ENCODE measurements around the gene PRELID2.

The PRELID2 gene

DNA sequence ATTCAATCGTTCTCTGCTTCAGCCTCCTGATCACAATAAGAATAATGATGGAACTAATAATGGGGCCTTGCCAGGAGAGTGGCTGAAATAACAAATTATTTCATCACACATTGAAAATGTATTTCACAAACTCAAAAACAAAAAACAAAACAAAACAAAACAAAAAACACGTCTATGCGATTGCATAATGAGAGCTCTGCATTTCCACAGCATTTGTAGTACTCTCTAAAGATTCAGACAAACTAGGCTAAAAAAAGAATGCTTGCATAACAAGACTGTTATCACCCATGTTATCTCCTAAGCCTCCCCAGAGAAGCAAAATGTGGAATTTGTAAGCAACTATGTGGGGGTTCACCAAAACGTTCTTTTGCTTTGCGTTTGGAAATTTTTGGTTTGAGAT lies 48.1 kb downstream of the PRELID2 start:
- Histone ChIP-seq H3K4me1 (ENCODE audit: control insufficient read depth in 2 of 2, insufficient read depth in 1 of 2, low read depth in 1 of 2, low read length in 2 of 2) (peaks cover 3 to 10% of the 10 kb centered on the region in 2 donors), H3K18ac (ENCODE audit: low read length) (no peak overlapping the region), H3K9me3 (replicated peaks in 1 of 2; ENCODE audit: control insufficient read depth in 2 of 2, insufficient read depth in 1 of 2, low read depth in 1 of 2, low read length in 2 of 2) (peaks cover 2 to 3% of the 10 kb centered on the region in 2 donors), H2BK120ac (ENCODE audit: low read depth, low read length) (no peak overlapping the region), H3K27me3 (ENCODE audit: control insufficient read depth in 3 of 3, insufficient read depth in 3 of 3, low read depth in 1 of 3, low read length in 3 of 3) (no peaks in the 10 kb centered on the region), H3K79me1 (ENCODE audit: low read depth, low read length) (no peaks in the 10 kb centered on the region), H4K8ac (ENCODE audit: low read depth, low read length) (no peak overlapping the region), H3K4ac (ENCODE audit: low read length) (no peak overlapping the region), H2AFZ (ENCODE audit: low read length) (no peak overlapping the region), H2AK5ac (ENCODE audit: low read depth, low read length) (no peak overlapping the region), H3K4me2 (ENCODE audit: insufficient read depth, low read length, poor library complexity, severe bottlenecking) (no peak overlapping the region), H4K91ac (ENCODE audit: low read depth, low read length, poor library complexity) (no peak overlapping the region), H3K36me3 (replicated peaks in 1 of 2; ENCODE audit: control insufficient read depth in 2 of 2, insufficient read depth in 2 of 2, low read length in 2 of 2) (no peaks in the 10 kb centered on the region), H3K4me3 (ENCODE audit: low read length in 2 of 2) (no peak overlapping the region), H2BK5ac (ENCODE audit: low read length) (no peak overlapping the region), H3K9ac (ENCODE audit: low read depth, low read length, poor library complexity) (no peak overlapping the region), H2BK12ac (ENCODE audit: low read length) (no peak overlapping the region), H3K23ac (ENCODE audit: low read depth, low read length, poor library complexity) (no peak overlapping the region), H3K27ac (replicated peaks; ENCODE audit: low read length) (no peak overlapping the region), H3K14ac (ENCODE audit: low read length) (no peak overlapping the region), H2BK15ac (ENCODE audit: low read length) (no peak overlapping the region)
- WGBS, 2 donors (ENCODE audit: extremely low coverage in 2 of 2, insufficient read length in 2 of 2, insufficient replicate concordance in 1 of 2) = no CpG with 5 or more reads among the region's 5 CpGs
- no peak for DNase-seq (ENCODE audit: low spot score)

DNA sequence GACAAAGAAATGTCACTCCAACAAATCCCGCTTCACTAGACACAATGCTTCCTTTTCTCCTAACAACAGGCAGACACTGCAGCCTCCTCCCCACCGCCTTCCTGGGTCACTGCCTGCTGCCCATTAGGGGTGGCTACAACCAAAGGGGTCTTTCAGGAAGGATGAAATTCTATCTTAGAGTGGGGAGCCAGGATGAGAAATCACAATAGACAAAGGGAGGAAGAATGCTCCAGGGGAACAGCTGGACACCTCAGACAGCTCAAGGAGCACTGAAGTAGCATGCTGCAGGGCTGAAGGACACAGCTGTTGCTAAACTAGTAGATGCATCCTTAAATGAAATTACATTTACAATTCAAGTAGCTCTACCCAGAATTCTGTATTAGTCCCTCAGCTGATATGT lies 54.2 kb downstream of the PRELID2 start:
- peaks cover 16 to 22% of the 10 kb centered on the region in 2 donors for H3K9me3 ChIP-seq (replicated peaks in 1 of 2; ENCODE audit: control insufficient read depth in 2 of 2, insufficient read depth in 1 of 2, low read depth in 1 of 2, low read length in 2 of 2)

GRCh38 chr5:145778144-145778900 lies 56.8 kb downstream of the PRELID2 start:
- H3K27me3 ChIP-seq (ENCODE audit: control insufficient read depth in 3 of 3, insufficient read depth in 3 of 3, low read depth in 1 of 3, low read length in 3 of 3) = peaks cover 0 to 3% (median 0%) of the 10 kb centered on the region in 3 experiments
- no peak overlapping the region for H2BK5ac ChIP-seq (ENCODE audit: low read length)
- no peaks in the 10 kb centered on the region for H3K79me1 ChIP-seq (ENCODE audit: low read depth, low read length)
- H3K4me3 ChIP-seq (ENCODE audit: low read length in 2 of 2) = no peak overlapping the region
- H3K23ac ChIP-seq (ENCODE audit: low read depth, low read length, poor library complexity) = peak overlapping the region; percentile 94
- no peak for DNase-seq (ENCODE audit: low spot score)
- no peak overlapping the region for H2BK15ac ChIP-seq (ENCODE audit: low read length)
- peak overlapping the region; percentile 87 for H3K18ac ChIP-seq (ENCODE audit: low read length)
- no peak overlapping the region for H4K91ac ChIP-seq (ENCODE audit: low read depth, low read length, poor library complexity)
- H3K27ac ChIP-seq (replicated peaks; ENCODE audit: low read length) = no peak overlapping the region
- peak overlapping the region; percentile 100 for H2BK12ac ChIP-seq (ENCODE audit: low read length)
- H3K4ac ChIP-seq (ENCODE audit: low read length) = peak overlapping the region; percentile 0
- no peak overlapping the region for H3K4me2 ChIP-seq (ENCODE audit: insufficient read depth, low read length, poor library complexity, severe bottlenecking)
- no CpG with 5 or more reads among the region's 12 CpGs for WGBS, 2 donors (ENCODE audit: extremely low coverage in 2 of 2, insufficient read length in 2 of 2, insufficient replicate concordance in 1 of 2)
- peak overlapping the region; percentile 78 for H3K14ac ChIP-seq (ENCODE audit: low read length)
- peaks cover 13 to 17% of the 10 kb centered on the region in 2 donors for H3K4me1 ChIP-seq (ENCODE audit: control insufficient read depth in 2 of 2, insufficient read depth in 1 of 2, low read depth in 1 of 2, low read length in 2 of 2)
- H4K8ac ChIP-seq (ENCODE audit: low read depth, low read length) = no peak overlapping the region
- peak overlapping the region; percentile 16 for H2BK120ac ChIP-seq (ENCODE audit: low read depth, low read length)
- peaks cover 0 to 2% of the 10 kb centered on the region in 2 donors for H3K36me3 ChIP-seq (replicated peaks in 1 of 2; ENCODE audit: control insufficient read depth in 2 of 2, insufficient read depth in 2 of 2, low read length in 2 of 2)
- peaks cover 16 to 22% of the 10 kb centered on the region in 2 donors for H3K9me3 ChIP-seq (replicated peaks in 1 of 2; ENCODE audit: control insufficient read depth in 2 of 2, insufficient read depth in 1 of 2, low read depth in 1 of 2, low read length in 2 of 2)
- peak overlapping the region; percentile 30 for H3K9ac ChIP-seq (ENCODE audit: low read depth, low read length, poor library complexity)
- peak overlapping the region; percentile 97 for H2AK5ac ChIP-seq (ENCODE audit: low read depth, low read length)
- H2AFZ ChIP-seq (ENCODE audit: low read length) = no peak overlapping the region

More for the DNA sequence above, 54.2 kb downstream of the PRELID2 start:
- Histone ChIP-seq H3K27me3 (ENCODE audit: control insufficient read depth in 3 of 3, insufficient read depth in 3 of 3, low read depth in 1 of 3, low read length in 3 of 3) (peaks cover 0 to 3% (median 0%) of the 10 kb centered on the region in 3 experiments), H3K18ac (ENCODE audit: low read length) (no peak overlapping the region), H3K4ac (ENCODE audit: low read length) (no peak overlapping the region), H3K4me2 (ENCODE audit: insufficient read depth, low read length, poor library complexity, severe bottlenecking) (peak overlapping the region; percentile 37), H3K9ac (ENCODE audit: low read depth, low read length, poor library complexity) (no peak overlapping the region), H2BK5ac (ENCODE audit: low read length) (no peak overlapping the region), H3K36me3 (replicated peaks in 1 of 2; ENCODE audit: control insufficient read depth in 2 of 2, insufficient read depth in 2 of 2, low read length in 2 of 2) (peaks cover 0 to 2% of the 10 kb centered on the region in 2 donors), H2AFZ (ENCODE audit: low read length) (no peak overlapping the region), H2BK12ac (ENCODE audit: low read length) (no peak overlapping the region), H3K14ac (ENCODE audit: low read length) (no peak overlapping the region), H2BK120ac (ENCODE audit: low read depth, low read length) (no peak overlapping the region), H2AK5ac (ENCODE audit: low read depth, low read length) (no peak overlapping the region), H3K4me1 (ENCODE audit: control insufficient read depth in 2 of 2, insufficient read depth in 1 of 2, low read depth in 1 of 2, low read length in 2 of 2) (peaks cover 9 to 11% of the 10 kb centered on the region in 2 donors), H4K8ac (ENCODE audit: low read depth, low read length) (no peak overlapping the region), H3K27ac (replicated peaks; ENCODE audit: low read length) (peak overlapping the region; percentile 69), H3K4me3 (ENCODE audit: low read length in 2 of 2) (no peak overlapping the region), H3K23ac (ENCODE audit: low read depth, low read length, poor library complexity) (no peak overlapping the region), H4K91ac (ENCODE audit: low read depth, low read length, poor library complexity) (no peak overlapping the region), H3K79me1 (ENCODE audit: low read depth, low read length) (no peaks in the 10 kb centered on the region), H2BK15ac (ENCODE audit: low read length) (no peak overlapping the region)
- DNase-seq (ENCODE audit: low spot score) = peak; percentile 76
- WGBS, 2 donors (ENCODE audit: extremely low coverage in 2 of 2, insufficient read length in 2 of 2, insufficient replicate concordance in 1 of 2) = no CpG with 5 or more reads among the region's 2 CpGs

DNA sequence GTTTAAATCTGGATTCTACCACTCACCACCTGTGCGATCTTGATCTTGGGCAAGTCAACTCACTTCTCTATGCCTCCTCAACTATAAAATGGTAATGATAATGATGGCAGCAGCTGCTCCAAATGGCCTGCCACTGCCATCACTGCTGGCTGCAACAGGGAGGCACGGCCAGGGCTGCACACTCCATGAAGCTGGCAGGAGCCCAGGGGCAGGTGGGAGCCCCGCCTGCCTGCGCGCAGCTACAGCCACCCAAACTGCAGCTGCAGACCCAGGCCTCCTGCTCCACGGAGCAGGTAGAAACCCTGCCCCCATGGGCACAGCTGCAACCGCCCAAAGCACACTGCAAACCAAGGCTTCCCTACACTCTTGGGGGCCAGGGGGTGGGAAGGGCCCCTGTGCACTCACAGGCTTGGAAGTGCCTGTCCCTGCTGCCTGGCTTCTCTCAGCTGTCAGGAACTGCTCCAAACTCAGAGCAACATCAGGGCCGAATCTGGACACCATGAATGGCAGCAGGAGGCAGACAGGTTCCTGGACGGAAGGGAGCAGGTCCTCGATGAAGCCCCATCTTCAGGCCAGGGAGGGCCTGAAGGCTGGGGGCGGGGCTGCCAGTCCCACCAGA lies 57.6 kb downstream of the PRELID2 start:
- Histone ChIP-seq H3K9me3 (replicated peaks in 1 of 2; ENCODE audit: control insufficient read depth in 2 of 2, insufficient read depth in 1 of 2, low read depth in 1 of 2, low read length in 2 of 2) (peaks cover 16 to 22% of the 10 kb centered on the region in 2 donors), H3K27ac (replicated peaks; ENCODE audit: low read length) (no peak overlapping the region), H4K8ac (ENCODE audit: low read depth, low read length) (no peak overlapping the region), H3K4me1 (ENCODE audit: control insufficient read depth in 2 of 2, insufficient read depth in 1 of 2, low read depth in 1 of 2, low read length in 2 of 2) (peaks cover 13 to 14% of the 10 kb centered on the region in 2 donors), H3K18ac (ENCODE audit: low read length) (peak overlapping the region; percentile 27), H3K36me3 (replicated peaks in 1 of 2; ENCODE audit: control insufficient read depth in 2 of 2, insufficient read depth in 2 of 2, low read length in 2 of 2) (peaks cover 0 to 2% of the 10 kb centered on the region in 2 donors), H3K14ac (ENCODE audit: low read length) (peak overlapping the region; percentile 84), H3K4ac (ENCODE audit: low read length) (no peak overlapping the region), H2AK5ac (ENCODE audit: low read depth, low read length) (peak overlapping the region; percentile 85), H2BK120ac (ENCODE audit: low read depth, low read length) (peak overlapping the region; percentile 64), H4K91ac (ENCODE audit: low read depth, low read length, poor library complexity) (no peak overlapping the region), H3K4me3 (ENCODE audit: low read length in 2 of 2) (no peak overlapping the region), H2AFZ (ENCODE audit: low read length) (no peak overlapping the region), H3K79me1 (ENCODE audit: low read depth, low read length) (no peaks in the 10 kb centered on the region), H2BK5ac (ENCODE audit: low read length) (no peak overlapping the region), H3K27me3 (ENCODE audit: control insufficient read depth in 3 of 3, insufficient read depth in 3 of 3, low read depth in 1 of 3, low read length in 3 of 3) (peaks cover 0 to 3% (median 0%) of the 10 kb centered on the region in 3 experiments), H3K4me2 (ENCODE audit: insufficient read depth, low read length, poor library complexity, severe bottlenecking) (no peak overlapping the region), H3K23ac (ENCODE audit: low read depth, low read length, poor library complexity) (no peak overlapping the region), H2BK12ac (ENCODE audit: low read length) (peak overlapping the region; percentile 95), H2BK15ac (ENCODE audit: low read length) (peak overlapping the region; percentile 92), H3K9ac (ENCODE audit: low read depth, low read length, poor library complexity) (no peak overlapping the region)
- WGBS, 2 donors (ENCODE audit: extremely low coverage in 2 of 2, insufficient read length in 2 of 2, insufficient replicate concordance in 1 of 2) = no CpG with 5 or more reads among the region's 11 CpGs
- DNase-seq (ENCODE audit: low spot score) = no peak
